Activated CD4-positive, alpha-beta T cell treated with anti-CD3 and anti-CD28 coated beads, Interleukin-2, amount 50 U/mL, for 1 hour (primary cell): ENCODE results near the gene HRCT1.
A peak's percentile ranks its signal among the peaks of the same experiment; 100 is the strongest.
"Not testable (repeated sequence)": the region's sequence is repeated elsewhere in the genome, so short reads cannot be mapped to it uniquely, and the experiment has no call there.

Experiments
- DNase-seq: peaks from one replicate; pipeline ENCODE4 v3.0.0-alpha.2; 2020

Gene HRCT1

DNA sequence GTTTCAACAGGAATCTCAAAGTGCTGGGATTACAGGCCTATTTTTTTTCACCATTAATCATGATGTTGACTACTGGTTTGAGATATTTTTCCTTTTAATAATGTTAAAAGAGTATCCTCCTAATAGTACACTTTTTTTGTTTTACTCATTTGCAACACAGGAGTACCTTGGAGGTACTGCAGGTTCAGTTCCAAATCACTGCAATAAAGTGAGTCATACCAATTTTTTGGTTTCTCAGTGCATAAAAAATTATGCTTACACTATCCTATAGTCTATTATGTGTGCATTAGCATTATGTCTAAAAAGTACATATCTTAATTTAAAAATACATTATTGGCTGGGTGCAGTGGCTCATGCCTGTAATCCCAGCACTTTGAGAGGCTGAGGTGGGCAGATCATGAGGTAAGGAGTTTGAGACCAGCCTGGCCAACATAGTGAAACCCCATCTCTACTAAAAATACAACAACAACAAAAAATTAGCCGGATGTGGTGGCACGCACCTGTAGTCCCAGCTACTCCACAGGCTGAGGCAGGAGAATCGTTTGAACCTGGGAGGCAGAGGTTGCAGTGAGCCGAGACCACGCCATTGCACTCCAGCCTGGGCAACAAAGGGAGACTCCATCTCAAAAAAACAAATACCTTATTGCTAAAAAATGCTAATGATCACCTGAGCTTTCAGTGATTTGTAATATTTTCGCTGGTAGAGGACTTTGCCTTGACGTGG, 8.5 kb upstream of the HRCT1 start:
- DNase-seq, result not testable (repeated sequence)

- no peak for DNase-seq
Measured at GRCh38 chr9:35898337-35898736, 7.7 kb upstream of the HRCT1 start.

DNA sequence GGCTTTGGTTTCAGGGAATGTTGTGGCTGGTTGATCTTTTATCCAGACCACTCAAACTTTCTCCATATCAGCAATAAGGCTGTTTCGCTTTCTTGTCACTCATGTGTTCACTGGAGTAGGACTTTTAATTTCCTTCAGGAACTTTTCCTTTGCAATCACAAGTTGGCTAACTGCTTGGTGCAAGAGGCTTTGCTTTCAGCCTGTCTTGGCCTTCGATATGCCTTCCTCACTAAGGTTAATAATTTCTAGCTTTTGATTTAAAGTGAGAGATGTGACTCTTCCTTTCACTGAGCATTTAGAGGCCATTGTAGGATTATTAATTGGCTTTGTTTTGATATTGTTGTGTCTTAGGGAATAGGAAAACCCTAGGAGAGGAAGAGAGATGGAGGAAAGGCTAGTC, 7.0 kb upstream of the HRCT1 start:
- DNase-seq, result no peak

DNA sequence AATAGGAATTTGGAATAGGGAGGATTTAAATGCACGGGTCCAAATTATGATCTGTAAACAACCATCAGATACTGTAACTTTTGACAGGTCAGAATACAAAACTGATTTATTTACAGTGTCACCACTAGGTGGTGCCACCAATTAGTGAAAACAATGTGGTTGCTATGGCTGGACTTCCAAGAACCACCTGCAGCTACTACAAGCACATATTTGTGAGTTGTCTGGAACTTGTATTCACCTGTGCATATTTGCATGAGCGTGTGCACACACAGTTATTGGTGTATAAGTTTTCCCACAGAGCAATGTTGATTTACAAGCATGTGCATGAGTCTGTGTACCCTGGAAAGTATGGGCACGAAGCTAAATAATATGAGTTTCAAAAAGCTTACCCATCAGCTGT, 3.0 kb upstream of the HRCT1 start:
- DNase-seq, result peak; percentile 21

DNA sequence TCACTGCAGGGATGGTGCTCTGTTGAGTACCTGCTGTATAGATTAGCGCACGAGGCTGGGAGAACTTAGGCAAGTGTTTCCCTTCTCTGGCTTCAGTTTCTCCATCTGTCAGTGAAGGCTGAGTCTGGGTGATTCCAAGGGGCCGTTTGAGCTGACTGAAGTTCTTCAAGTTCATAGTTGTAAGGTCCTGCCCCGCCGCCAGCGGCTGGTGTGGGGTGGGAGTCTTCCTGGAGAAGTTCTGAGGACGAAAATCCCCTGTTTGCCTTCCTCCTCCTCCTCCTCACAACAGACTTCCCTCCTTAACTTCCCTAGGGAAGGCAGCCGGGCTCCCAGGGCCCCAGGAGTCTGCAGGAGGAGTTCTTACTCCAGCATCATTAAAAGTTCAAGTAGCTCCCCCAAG, 1.7 kb upstream of the HRCT1 start:
- no peak for DNase-seq

- DNase-seq, result no peak
Measured at GRCh38 chr9:35905051-35905781, 786 bp upstream of the HRCT1 start.

DNA sequence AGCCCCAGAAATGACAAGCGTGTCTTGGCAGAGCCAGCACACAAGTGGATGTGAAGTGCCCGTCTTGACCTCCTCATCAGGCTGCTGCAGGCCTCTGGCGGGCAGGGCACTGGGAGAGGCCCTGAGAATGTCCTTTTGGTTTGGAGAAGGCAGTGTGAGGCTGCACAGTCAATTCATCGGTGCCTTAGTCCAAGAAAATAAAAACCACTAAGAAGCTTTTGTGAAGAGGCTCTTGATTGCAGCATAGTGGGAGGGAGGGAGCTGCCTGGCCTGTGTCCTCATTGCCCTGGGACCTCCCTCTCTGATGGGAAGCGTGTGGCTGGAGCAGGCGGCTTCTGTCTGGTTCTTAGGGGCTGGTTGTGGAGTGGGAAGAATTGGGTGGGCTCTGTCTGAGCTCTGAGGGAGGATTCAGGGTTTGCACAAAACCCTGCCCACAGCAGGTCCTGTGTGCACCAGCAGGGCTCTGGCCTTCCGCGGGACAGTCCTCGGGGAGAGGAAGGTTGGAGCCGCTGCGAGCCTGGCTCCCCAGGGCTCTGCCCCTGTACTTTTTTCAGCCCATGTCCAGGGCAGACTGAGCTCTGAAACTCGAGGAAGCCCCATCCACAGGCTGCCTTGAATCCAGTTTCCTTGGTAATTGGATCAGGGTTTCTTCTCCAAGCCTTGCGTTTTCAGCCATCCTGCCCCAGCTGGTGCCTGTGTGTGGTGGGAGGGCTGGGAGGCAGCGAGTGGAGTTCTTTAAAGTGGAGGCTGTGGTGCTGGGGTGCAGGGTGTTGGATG, 1.1 kb downstream of the HRCT1 start:
- no peak for DNase-seq

DNA sequence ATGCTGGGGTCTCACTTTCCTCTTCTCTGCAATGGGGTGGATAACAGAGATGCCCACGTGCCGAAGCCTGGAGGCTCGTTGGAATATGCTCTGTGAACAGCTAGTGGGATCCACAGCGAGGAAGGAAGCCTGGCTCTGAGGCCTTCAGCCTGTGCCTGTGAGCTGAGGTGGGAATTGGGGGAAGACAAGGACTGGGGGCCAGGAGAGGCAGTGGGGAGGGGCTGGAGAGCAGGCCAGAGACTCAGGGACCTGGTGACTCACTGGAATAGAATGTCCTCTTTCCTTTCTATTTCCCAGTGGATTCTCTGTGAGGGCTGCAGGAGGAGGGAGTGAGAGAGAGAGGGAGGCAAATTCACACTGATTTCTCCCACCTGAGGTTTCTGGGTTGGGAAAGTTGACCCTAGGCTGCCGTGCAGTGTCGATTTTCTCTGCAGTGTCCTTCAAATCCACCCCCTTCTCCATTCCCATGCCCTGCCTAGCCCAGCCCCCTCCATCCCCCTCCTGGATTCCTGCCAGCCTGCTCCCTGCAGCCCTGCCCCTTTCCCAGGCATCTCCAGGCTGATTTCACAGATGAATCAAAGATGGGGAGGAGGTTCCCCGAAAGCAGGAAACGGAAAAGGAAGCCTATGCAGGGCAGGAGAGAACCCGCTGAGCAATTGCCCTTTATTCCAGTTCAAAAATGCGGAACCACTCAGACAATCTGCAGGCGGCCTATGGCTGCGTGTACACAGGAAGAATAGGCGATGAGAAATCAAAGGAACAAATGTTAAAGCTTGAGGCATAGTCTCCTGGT, 1.9 kb downstream of the HRCT1 start:
- DNase-seq, result no peak

DNA sequence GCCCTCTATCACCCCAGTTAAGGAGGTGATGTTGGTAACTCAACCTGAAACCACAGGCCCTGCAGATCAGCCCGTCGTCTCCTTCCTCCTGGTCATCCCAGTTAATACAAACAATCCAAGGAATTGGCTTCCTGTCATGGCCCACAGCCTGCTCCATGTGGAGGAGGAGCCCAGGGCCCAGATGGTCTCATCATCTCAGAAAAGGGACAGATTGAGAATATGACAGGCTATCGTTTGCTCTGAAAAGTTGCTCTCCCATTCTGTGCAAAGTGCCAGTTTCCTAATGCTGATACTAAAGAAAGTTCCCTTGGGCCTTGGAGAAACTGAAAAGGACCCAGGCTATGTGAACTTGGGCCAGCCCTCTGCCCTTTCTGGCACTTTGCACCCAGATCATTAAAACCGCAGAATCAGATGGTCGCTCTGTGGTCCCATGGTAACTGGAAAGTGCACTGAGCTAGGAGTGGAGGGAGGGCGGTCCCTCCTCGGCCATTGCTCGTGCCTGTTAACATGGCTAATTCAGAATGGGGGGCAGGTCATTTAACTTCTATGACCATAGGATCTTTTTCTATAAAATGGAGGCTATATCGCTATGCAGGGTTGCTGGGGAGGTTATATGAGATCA, 2.6 kb downstream of the HRCT1 start:
- no peak for DNase-seq

- no peak for DNase-seq
Measured at GRCh38 chr9:35909274-35909673, 3.3 kb downstream of the HRCT1 start, which contains the start of gene SPAAR. Gene SPAAR (plus strand): TSS chr9:35909490. CDS start chr9:35910464, 974 bp downstream.

DNA sequence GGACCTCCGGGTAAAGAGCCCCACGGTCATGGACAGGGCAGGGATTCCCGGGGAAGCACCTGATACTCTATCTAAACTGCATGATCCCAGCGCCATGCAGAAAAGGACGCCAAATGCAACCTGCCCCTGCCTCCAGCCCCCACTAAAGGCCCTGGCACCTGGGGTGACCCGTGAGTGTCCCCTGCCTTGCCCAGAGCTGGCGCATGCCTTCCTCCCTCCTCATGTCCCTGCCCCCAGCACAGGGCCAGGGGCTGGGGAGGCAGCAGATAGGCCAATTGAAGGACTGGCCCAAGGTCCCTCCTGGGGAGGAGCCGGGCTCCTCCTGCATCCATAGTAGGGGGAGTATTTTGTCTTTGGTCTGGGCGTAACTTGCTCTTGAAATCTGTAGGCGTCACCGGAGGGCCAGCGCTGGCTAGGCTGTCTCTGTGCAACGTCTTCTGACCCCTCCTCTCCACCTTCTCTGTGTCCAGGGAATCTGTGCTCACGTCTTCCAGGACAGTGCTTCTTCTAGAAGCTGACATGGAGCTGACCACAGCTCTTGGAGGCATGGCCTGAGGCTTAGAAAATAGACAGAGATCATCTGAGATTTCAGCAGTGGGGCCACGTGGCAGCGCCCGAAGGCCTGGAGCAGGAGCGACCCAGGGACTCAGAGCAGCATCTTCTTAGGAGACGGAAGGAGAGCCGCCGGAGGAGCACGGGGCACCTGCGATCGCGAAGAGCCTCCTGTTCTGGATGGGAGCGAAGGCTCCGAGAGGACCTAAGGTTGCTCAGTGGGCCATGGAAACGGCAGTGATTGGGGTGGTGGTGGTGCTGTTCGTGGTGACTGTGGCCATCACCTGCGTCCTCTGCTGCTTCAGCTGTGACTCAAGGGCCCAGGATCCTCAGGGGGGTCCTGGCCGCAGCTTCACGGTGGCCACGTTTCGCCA, 3.9 kb downstream of the HRCT1 start:
- DNase-seq, result no peak

DNA sequence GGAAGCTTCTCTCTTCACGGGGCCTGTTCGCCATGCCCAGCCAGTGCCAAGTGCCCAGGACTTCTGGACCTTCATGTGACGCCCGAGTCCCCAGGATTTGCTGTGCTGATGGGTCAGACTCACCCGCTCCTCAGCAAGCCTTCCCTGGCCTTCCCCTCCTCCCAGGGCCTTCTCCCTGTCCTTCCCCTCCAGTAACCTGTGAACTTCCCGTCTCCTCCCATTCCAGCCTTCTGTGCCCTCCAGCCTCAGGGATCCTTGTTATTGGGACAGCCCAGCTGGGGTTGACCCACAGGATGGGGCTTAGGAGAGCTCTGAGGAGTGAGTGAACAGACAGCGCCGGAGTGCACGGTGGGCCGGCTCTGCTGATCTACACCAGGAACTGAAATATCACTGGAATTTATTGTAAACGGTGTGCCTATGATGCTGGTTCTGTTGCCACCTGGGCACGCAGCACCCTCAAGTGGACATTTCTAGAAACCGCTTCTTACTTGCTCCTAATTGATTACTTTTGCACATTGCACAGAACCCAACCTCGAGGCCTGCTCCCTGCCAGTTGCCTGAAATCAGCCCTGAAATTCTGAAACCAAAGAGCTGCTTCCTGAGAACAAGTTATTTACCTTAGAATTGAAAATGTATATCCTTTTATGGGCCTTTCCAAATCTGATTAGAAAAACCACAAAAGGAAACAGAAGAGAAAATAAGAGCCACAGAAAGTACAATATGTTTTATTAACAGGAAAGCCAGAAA, 4.8 kb downstream of the HRCT1 start:
- peak; percentile 41 for DNase-seq

DNA sequence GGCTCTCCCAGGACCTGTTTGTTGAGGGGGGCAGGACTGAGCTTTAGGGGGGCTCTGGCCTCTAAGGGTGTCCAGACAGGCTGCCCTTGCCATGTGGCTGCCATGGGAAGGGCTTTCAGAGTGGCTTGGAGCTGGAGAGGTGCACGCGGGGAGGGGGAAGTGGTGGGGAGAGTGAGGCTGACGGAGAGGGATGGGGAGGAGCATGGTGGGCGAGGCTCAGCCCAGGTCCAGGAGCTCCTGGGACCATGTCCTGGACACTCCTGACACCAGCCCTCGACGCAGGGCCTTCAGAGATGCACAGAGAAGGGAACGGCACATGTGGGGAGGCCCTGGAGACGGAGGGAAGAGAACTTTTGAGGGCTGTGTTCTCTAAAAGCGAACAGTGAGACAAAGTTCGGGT, 5.7 kb downstream of the HRCT1 start:
- no peak for DNase-seq

DNA sequence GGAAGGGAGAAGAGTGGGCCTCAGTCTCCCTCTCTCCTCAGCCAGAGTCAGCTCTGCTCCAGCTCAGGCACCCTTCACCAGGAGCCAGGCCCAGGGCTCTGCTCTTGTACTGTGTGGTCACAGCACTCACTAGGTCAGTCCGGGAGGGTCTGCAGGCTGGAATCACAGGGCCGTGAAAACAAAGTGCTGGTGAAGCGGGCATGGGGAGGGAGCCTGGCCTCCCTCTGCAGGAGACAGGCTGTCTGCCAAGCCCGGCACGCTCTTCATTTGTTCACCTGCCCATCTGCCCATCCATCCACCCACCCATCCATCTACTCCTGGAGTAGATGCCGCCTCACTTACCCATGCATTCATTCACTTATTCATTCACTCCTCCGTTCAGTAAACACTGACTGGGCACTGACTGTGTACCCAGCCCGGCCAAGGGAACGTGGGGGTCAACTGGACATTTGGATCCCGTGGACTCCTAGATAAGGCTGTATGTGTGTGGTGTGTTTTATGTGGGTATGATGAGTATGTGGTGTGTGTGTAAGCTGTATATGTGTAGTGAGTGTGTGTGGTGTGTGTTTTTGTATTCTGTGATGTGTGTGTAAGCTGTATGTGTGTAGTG, 6.9 kb downstream of the HRCT1 start:
- DNase-seq, result no peak

- DNase-seq, result not testable (repeated sequence)
Measured at GRCh38 chr9:35913429-35913828, 7.4 kb downstream of the HRCT1 start.

- no peak for DNase-seq
Measured at GRCh38 chr9:35914301-35914807, 8.4 kb downstream of the HRCT1 start.

DNA sequence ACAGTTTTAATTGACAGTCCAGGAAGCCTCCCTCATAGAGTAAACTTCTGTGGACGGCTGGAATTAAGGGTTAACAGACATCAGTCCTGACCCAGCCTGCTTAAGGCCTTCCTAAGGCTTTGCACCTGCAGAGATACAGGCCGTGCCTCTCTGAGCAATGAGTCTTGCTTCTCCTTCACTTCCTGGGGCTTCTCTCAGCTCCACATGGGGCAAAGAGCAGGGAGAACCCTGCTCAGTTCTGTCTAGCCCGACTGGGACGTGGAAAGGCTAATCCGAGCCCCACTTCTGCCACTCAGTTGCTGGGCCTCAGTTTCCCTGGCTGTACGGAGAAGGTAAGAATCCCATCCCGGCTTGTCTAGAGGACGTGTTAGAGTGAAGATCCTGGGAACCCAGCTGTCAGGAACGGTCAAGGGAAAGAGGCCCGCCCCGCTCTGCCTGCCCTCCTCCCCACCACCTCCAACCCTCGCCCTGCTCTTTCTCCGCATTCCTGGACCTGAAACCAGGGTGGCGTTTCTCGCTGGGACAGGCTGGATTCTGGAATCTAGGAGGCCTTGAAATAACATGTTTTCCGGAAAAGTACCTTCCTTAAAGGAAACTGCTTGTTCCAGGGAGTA, 9.8 kb downstream of the HRCT1 start:
- no peak for DNase-seq

- DNase-seq, result no peak
Measured at GRCh38 chr9:35917261-35917660, 11.3 kb downstream of the HRCT1 start.

DNA sequence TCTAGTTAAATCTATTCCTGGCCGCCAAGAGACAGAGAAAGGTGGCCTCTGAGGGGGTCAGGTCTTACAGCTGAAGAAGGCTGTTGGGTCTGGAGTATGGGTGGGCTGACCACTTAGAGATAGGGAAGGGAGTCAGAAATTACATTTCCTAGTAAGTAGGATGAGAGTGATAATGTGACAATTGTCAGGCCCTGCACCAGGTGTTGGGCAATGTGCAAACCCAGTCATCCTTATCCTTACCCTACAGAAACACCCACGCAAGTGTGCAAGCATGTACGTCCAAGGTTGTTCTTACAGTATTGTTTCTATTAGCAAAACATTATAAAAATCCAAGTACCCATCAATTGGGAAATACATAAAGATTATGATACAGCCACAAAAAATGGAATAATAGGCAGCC, 12.8 kb downstream of the HRCT1 start:
- DNase-seq, result no peak
